ENCODE results near the gene COX4I1. TPM values are rescaled to one million over a fixed set of nuclear protein-coding genes. Genes with fewer than 3 reads are reported as not detected.
"Not testable (repeated sequence)": the region's sequence is repeated elsewhere in the genome, so short reads cannot be mapped to it uniquely, and the experiment has no call there.

The COX4I1 gene
- total RNA-seq, 2 donors from 2014 or later: 1,383 to 1,567 TPM

DNA sequence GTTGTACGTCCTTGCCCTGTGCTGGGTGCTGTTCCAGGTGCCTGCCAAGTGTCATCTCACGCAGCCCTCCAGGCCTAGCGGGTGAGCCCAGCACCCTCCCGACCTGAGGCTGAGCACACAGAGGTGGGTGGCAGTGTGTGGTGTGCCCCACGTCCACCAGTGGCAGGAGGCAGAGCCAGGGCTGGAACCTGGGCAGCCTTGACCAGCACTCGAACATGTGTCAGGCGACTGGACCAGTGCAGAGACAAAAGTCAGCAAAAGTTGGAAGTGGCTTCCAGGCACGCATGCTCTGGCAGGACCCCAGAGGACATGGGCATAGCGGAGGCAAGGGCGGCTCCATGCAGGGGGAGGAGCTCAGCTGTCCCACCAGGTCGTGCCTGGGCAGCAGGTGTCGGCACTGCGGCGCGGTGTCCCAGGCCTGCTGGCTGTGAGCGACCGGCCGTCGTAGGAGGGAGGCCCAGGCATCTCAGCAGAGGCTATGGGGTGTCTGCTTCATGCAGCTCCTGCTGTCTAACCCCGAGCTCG lies 35.8 kb downstream of the COX4I1 start:
- H3K9me3 ChIP-seq: no peaks in the 10 kb centered on the region
- H3K36me3 ChIP-seq: no peaks in the 10 kb centered on the region
- no peak overlapping the region for H3K27ac ChIP-seq
- H3K27me3 ChIP-seq: no peaks in the 10 kb centered on the region
- TF ChIP-seq CTCF (IDR thresholded peaks at IDR 0.05): no peak
- no peak overlapping the region for H3K4me3 ChIP-seq
- no peaks in the 10 kb centered on the region for H3K4me1 ChIP-seq
- DNase-seq (ENCODE audit: low spot score): no peak

GRCh38 chr16:85835956-85836705 lies 36.6 kb downstream of the COX4I1 start:
- H3K9me3 ChIP-seq: no peaks in the 10 kb centered on the region
- no peaks in the 10 kb centered on the region for H3K4me1 ChIP-seq
- TF ChIP-seq CTCF (IDR thresholded peaks at IDR 0.05): no peak
- no peak overlapping the region for H3K27ac ChIP-seq
- H3K4me3 ChIP-seq: no peak overlapping the region
- H3K27me3 ChIP-seq: no peaks in the 10 kb centered on the region
- DNase-seq (ENCODE audit: low spot score): no peak
- H3K36me3 ChIP-seq: no peaks in the 10 kb centered on the region

DNA sequence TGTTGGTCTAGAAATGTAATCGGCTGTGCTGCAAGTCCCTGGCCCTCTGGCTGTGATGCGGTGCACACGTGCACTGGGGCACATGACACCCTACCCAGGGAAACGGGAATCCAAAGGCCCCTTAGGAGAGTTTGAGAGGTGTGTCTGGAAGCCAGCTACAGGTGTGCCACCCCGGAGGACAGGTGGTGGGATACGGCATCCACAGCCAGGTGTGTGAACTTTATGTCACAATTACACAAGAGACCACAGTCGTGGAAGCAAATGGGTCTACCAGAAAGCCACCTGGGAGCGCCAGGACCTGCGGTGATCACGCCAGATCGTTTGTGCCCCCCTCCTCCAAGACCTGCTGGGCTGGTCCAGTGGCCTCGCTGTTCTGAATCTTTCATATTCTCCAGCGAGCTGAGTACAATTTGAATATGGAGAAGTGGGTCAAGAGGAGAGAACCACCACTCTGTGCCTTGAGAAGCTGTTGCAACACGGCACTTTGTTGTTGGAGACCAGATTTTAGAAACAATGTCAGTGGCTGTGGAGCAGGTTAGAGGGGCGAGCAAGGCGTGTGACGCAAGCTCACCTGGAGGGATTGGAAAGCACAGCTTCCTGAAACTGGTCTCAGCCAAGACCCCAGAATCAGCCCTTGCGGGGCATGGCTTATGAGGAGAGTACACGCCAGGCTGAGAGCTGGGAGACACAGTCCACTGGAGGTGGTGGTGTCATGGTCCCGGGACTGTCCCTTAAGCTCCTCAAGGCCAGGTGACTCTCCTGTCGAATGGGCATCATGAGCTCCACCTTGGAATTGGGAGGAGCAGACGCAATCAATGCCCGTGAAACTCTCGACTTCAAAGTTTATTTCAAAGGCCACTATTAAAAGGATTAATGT lies 37.4 kb downstream of the COX4I1 start:
- no peak for DNase-seq (ENCODE audit: low spot score)
- TF ChIP-seq CTCF (IDR thresholded peaks at IDR 0.05): no peak
- Histone ChIP-seq H3K36me3 (no peaks in the 10 kb centered on the region), H3K27me3 (no peaks in the 10 kb centered on the region), H3K27ac (no peak overlapping the region), H3K9me3 (no peaks in the 10 kb centered on the region), H3K4me3 (no peak overlapping the region), H3K4me1 (no peaks in the 10 kb centered on the region)

DNA sequence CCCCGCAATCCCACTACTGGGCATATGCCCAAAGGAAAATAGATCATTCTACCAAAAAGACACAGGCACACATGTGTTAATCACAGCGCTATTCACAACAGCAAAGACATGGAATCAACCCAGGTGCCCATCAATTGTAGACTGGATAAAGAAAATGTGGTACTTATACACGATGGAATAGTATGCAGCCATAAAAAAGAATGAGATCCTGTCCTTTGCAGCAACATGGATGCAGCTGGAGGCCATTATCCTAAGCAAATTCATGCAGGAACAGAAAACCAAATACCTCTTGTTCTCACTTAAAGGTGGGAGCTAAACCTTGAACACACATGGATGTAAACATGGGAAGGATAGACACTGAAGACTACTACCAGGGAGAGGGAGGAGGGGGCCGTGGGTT lies 38.2 kb downstream of the COX4I1 start:
- not testable (repeated sequence) for H3K36me3 ChIP-seq, H3K27me3 ChIP-seq

GRCh38 chr16:85838381-85838780 lies 38.9 kb downstream of the COX4I1 start:
- TF ChIP-seq CTCF (IDR thresholded peaks at IDR 0.05): no peak
- Histone ChIP-seq H3K9me3 (peaks cover 0 to 8% of the 10 kb centered on the region in 2 donors), H3K36me3 (no peaks in the 10 kb centered on the region), H3K27me3 (no peaks in the 10 kb centered on the region), H3K4me3 (no peak overlapping the region), H3K4me1 (no peaks in the 10 kb centered on the region), H3K27ac (no peak overlapping the region)
- DNase-seq (ENCODE audit: low spot score): no peak

More for the DNA sequence above, 38.2 kb downstream of the COX4I1 start:
- H3K27ac ChIP-seq; DNase-seq (ENCODE audit: low spot score); H3K9me3 ChIP-seq; H3K4me3 ChIP-seq; H3K4me1 ChIP-seq: not testable (repeated sequence)
